ENCODE results near the gene THRA. TPM values are rescaled to one million over a fixed set of nuclear protein-coding genes. Genes with fewer than 3 reads are reported as not detected.

The THRA gene
- total RNA-seq, 1 experiment from 2014 or later: 14.5 TPM

DNA sequence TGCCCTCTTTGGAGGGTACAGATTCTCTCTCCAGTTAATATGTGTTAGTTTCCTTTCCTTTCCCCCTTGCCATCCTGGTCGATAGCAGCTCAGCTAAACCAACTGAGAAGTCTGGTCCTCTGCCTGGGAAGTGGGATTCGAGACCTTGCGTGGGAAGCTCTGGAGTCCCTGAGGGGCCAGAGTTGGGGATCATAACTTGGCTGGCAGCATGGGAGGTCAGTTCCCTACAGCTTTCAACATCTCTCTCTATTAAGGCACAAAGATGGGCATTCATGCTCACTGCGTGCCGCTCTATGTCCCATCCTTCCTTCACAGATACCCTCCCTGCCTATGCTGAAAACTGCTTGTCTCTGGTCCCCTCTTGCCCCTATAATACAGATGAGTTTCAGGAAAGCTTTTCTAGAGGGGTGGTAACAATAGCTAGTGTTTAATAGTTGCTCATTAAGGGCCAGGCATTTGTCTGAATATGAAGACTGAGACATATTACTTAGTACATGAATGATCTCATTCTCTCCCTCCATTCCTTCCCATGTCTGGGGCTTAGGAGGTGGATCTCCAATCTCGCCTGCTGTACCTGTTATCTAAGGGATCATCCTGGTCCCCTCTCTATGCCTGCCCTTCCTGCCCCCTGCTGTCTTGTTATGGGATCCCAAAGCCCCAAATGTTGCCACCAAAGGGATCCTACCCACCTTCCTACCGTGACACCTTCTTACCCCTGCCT is 10.8 kb downstream of the THRA start:
- Histone ChIP-seq H3K9me3 (ENCODE audit: low read depth, low read length, poor library complexity, severe bottlenecking) (no peaks in the 10 kb centered on the region), H3K27me3 (replicated peaks; ENCODE audit: insufficient read depth, low read depth, low read length, poor library complexity) (no peaks in the 10 kb centered on the region), H3K4me3 (ENCODE audit: low read depth, low read length, poor library complexity, severe bottlenecking) (no peak overlapping the region), H3K4me1 (ENCODE audit: insufficient read depth, low read length, poor library complexity, severe bottlenecking) (peaks cover 46% of the 10 kb centered on the region), H3K36me3 (ENCODE audit: insufficient read depth, low read length, poor library complexity, severe bottlenecking) (no peaks in the 10 kb centered on the region), H3K27ac (ENCODE audit: low read depth, low read length, poor library complexity, severe bottlenecking) (no peak overlapping the region)
- intact Hi-C loops (cut with micrococcal nuclease; ENCODE audit: unreplicated experiment): no loop called here
- BruUV-seq (replicated peaks): no TSS peak
- ChIA-PET CTCF (interaction anchor here (0.5 to 0.6 kb wide), 2 partner anchors 8 to 126 kb away, joined by 3 to 7 read pairs; no protein-coding TSS in a partner anchor), POLR2A (ENCODE audit: low non-redundant PET) (no interaction called here)
- TF ChIP-seq CTCF (conservative IDR thresholded peaks at IDR 0.05; ENCODE audit: low read depth, low read length): no peak
- no peak for TF ChIP-seq EZH2 (IDR thresholded peaks at IDR 0.05; ENCODE audit: borderline replicate concordance, low read depth, low read length, poor library complexity, severe bottlenecking)
- no peak for DNase-seq (ENCODE audit: low spot score)

- Histone ChIP-seq H3K4me1 (ENCODE audit: insufficient read depth, low read length, poor library complexity, severe bottlenecking) (peaks cover 41% of the 10 kb centered on the region), H3K9me3 (ENCODE audit: low read depth, low read length, poor library complexity, severe bottlenecking) (no peaks in the 10 kb centered on the region), H3K27me3 (replicated peaks; ENCODE audit: insufficient read depth, low read depth, low read length, poor library complexity) (no peaks in the 10 kb centered on the region), H3K27ac (ENCODE audit: low read depth, low read length, poor library complexity, severe bottlenecking) (no peak overlapping the region), H3K4me3 (ENCODE audit: low read depth, low read length, poor library complexity, severe bottlenecking) (no peak overlapping the region), H3K36me3 (ENCODE audit: insufficient read depth, low read length, poor library complexity, severe bottlenecking) (no peaks in the 10 kb centered on the region)
- no peak for DNase-seq (ENCODE audit: low spot score)
- no TSS peak for BruUV-seq (replicated peaks)
- CTCF ChIA-PET: interaction anchor here (0.6 kb wide), 1 partner anchor 125 kb away, joined by 7 read pairs; no protein-coding TSS in a partner anchor
- intact Hi-C loops (cut with micrococcal nuclease; ENCODE audit: unreplicated experiment): no loop called here
- POLR2A ChIA-PET (ENCODE audit: low non-redundant PET): no interaction called here
- no peak for TF ChIP-seq EZH2 (IDR thresholded peaks at IDR 0.05; ENCODE audit: borderline replicate concordance, low read depth, low read length, poor library complexity, severe bottlenecking)
- no peak for TF ChIP-seq CTCF (conservative IDR thresholded peaks at IDR 0.05; ENCODE audit: low read depth, low read length)
These were observed 11.4 kb downstream of the THRA start for GRCh38 chr17:40074175-40074512.

DNA sequence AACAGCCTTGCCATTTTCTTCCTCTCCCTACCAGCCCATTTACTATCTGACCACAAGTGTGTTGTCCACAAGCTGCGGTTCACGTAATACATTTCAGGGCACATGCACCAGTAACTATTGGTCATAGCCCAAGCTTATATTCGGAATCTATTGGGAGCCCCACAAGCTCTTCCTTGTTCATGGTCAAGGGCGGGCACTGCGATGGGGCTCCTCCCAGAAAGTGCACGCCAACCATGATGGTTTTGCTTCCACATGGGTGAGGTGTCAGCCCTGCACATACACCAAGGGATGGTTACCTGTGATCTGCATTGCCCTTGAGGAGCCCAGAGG is 12.1 kb downstream of the THRA start:
- POLR2A ChIA-PET (ENCODE audit: low non-redundant PET): no interaction called here
- intact Hi-C loops (cut with micrococcal nuclease; ENCODE audit: unreplicated experiment): no loop called here
- CTCF ChIA-PET: interaction anchor here (0.6 to 1.9 kb wide), 3 partner anchors 11 to 1670 kb away, joined by 4 to 6 read pairs (median 6); partner anchors contain the start of gene THRA

More for the DNA sequence above, 12.1 kb downstream of the THRA start:
- H3K27ac ChIP-seq (ENCODE audit: low read depth, low read length, poor library complexity, severe bottlenecking): no peak overlapping the region
- H3K27me3 ChIP-seq (replicated peaks; ENCODE audit: insufficient read depth, low read depth, low read length, poor library complexity): no peaks in the 10 kb centered on the region
- no peaks in the 10 kb centered on the region for H3K9me3 ChIP-seq (ENCODE audit: low read depth, low read length, poor library complexity, severe bottlenecking)
- no TSS peak for BruUV-seq (replicated peaks)
- peaks cover 34% of the 10 kb centered on the region for H3K4me1 ChIP-seq (ENCODE audit: insufficient read depth, low read length, poor library complexity, severe bottlenecking)
- TF ChIP-seq CTCF (conservative IDR thresholded peaks at IDR 0.05; ENCODE audit: low read depth, low read length): no peak
- TF ChIP-seq EZH2 (IDR thresholded peaks at IDR 0.05; ENCODE audit: borderline replicate concordance, low read depth, low read length, poor library complexity, severe bottlenecking): no peak
- no peak for DNase-seq (ENCODE audit: low spot score)
- no peak overlapping the region for H3K4me3 ChIP-seq (ENCODE audit: low read depth, low read length, poor library complexity, severe bottlenecking)
- H3K36me3 ChIP-seq (ENCODE audit: insufficient read depth, low read length, poor library complexity, severe bottlenecking): no peaks in the 10 kb centered on the region
